ENCODE measurements around the gene SLC26A8. TPM values are rescaled to one million over a fixed set of nuclear protein-coding genes. Genes with fewer than 3 reads are reported as not detected.

The SLC26A8 gene
- total RNA-seq, 1 experiment from 2014 or later, result not detected

GRCh38 chr6:35920793-35921732 lies 103.4 kb downstream of the SLC26A8 start, which contains the start of gene SRPK1 (continued):
- peak; percentile 49; the same call in 1 of the 2 replicates for TF ChIP-seq SP1 (IDR thresholded peaks at IDR 0.05; ENCODE audit: low read depth)
- TF ChIP-seq MAX (IDR thresholded peaks at IDR 0.05), result peak; percentile 61

- BruUV-seq (replicated peaks), result TSS peak; percentile 46
- peaks cover 14 to 30% of the 10 kb centered on the region in 2 experiments for H3K4me1 ChIP-seq (ENCODE audit: control insufficient read depth in 1 of 2, insufficient read depth in 2 of 2, low read length in 2 of 2)
- ATAC-seq, result peak; percentile 46
- no peaks in the 10 kb centered on the region for H3K9me3 ChIP-seq (ENCODE audit: control insufficient read depth in 1 of 2, insufficient read depth in 1 of 2, low read depth in 1 of 2, low read length in 2 of 2)
- H3K36me3 ChIP-seq (ENCODE audit: control insufficient read depth in 1 of 2, insufficient read depth in 2 of 2, low read length in 2 of 2), result peaks cover 3 to 15% of the 10 kb centered on the region in 2 experiments; a peak in 1 of 4 replicates
- H3K27ac ChIP-seq (ENCODE audit: low read depth, low read length), result peak overlapping the region; percentile 76
- H3K79me2 ChIP-seq (ENCODE audit: insufficient read depth, low read length), result peaks cover 56% of the 10 kb centered on the region
- CTCF ChIA-PET, result no interaction called here
- H4K20me1 ChIP-seq (ENCODE audit: insufficient read depth), result peaks cover 3% of the 10 kb centered on the region; the same call in 1 of the 2 replicates
- no peak for DNase-seq (ENCODE audit: low read depth, low spot score)
- POLR2A ChIA-PET, result no interaction called here
- H3K4me2 ChIP-seq (ENCODE audit: low read length), result peak overlapping the region; percentile 87
- TF ChIP-seq YY1 (IDR thresholded peaks at IDR 0.05; ENCODE audit: extremely low read depth, insufficient replicate concordance, low read depth, low read length) (no peak), EGR1 (IDR thresholded peaks at IDR 0.05; ENCODE audit: low read depth) (no peak), ZNF274 (IDR thresholded peaks at IDR 0.05; ENCODE audit: low read depth, low read length) (no peak), MAX (IDR thresholded peaks at IDR 0.05) (peak; percentile 47; the same call in 1 of the 2 replicates), SIN3A (IDR thresholded peaks at IDR 0.05; ENCODE audit: low read depth) (0 out of 2 replicates have a peak, but pooled peaks have one; percentile 33), REST (IDR thresholded peaks at IDR 0.05; ENCODE audit: low read depth) (no peak)
- H3K9me2 ChIP-seq (ENCODE audit: insufficient read depth), result no peaks in the 10 kb centered on the region
- RAD21 ChIA-PET (ENCODE audit: low non-redundant PET in 1 of 2, low total read pairs in 2 of 2, uncharacterized antibody in 2 of 2, unreplicated experiment in 2 of 2), result no interaction called here
- H3K27me3 ChIP-seq (ENCODE audit: insufficient read depth, low read length), result no peaks in the 10 kb centered on the region
- peak overlapping the region; percentile 78 to 99 for H3K4me3 ChIP-seq (replicated peaks in 1 of 2; ENCODE audit: low read depth in 1 of 2, low read length in 2 of 2)
- peak overlapping the region; percentile 96 for H3K9ac ChIP-seq (ENCODE audit: low read length)
- intact Hi-C loops (cut with micrococcal nuclease), result no loop called here
- no peak overlapping the region for H2AFZ ChIP-seq (ENCODE audit: low read depth, low read length, poor library complexity, severe bottlenecking)
Measured at GRCh38 chr6:35919827-35920751, 104.4 kb downstream of the SLC26A8 start.

All from HCT116 (cell line).